HT1080 (cell line): ENCODE measurements around the gene OPCML. TPM values are rescaled to one million over a fixed set of nuclear protein-coding genes. Genes with fewer than 3 reads are reported as not detected.
A peak's percentile ranks its signal among the peaks of the same experiment; 100 is the strongest.

Experiments
- DNase-seq: peaks from one replicate; pipeline ENCODE4 v3.0.0-alpha.2; 2015; ENCODE audit warnings: low read depth
- total RNA-seq: library from RNA; depleted of rRNA; stranded (reverse); fragments of >200 nt; shearing (Covaris generic); gene quantifications from 2 replicates; pipeline ENCODE4 v1.2.3, GENCODE V29; 2014

OPCML gene
- total RNA-seq, 1 experiment from 2014 or later, result 0.13 TPM

GRCh38 chr11:132771746-132772145, 760.6 kb downstream of the OPCML start:
- DNase-seq, result no peak

GRCh38 chr11:132770829-132771530, 761.3 kb downstream of the OPCML start:
- no peak for DNase-seq

- no peak for DNase-seq
Measured at GRCh38 chr11:132763503-132763902, 768.8 kb downstream of the OPCML start.

- DNase-seq, result no peak
Measured at GRCh38 chr11:132755934-132756333, 776.4 kb downstream of the OPCML start.

GRCh38 chr11:132751516-132752250, 780.6 kb downstream of the OPCML start:
- DNase-seq, result no peak

GRCh38 chr11:132746305-132746704, 786.0 kb downstream of the OPCML start:
- no peak for DNase-seq

- DNase-seq, result no peak
Measured at GRCh38 chr11:132745306-132745705, 787.0 kb downstream of the OPCML start.

GRCh38 chr11:132744771-132745170, 787.5 kb downstream of the OPCML start:
- DNase-seq, result peak; percentile 58

- no peak for DNase-seq
Measured at GRCh38 chr11:132743601-132744000, 788.7 kb downstream of the OPCML start.

- no peak for DNase-seq
Measured at GRCh38 chr11:132742929-132743328, 789.4 kb downstream of the OPCML start.

- peak; percentile 92 for DNase-seq
Measured at GRCh38 chr11:132734217-132734616, 798.1 kb downstream of the OPCML start.

GRCh38 chr11:132728026-132728425, 804.3 kb downstream of the OPCML start:
- no peak for DNase-seq

GRCh38 chr11:132721526-132721925, 810.8 kb downstream of the OPCML start:
- no peak for DNase-seq

GRCh38 chr11:132719684-132720083, 812.6 kb downstream of the OPCML start:
- no peak for DNase-seq

- peak; percentile 7 for DNase-seq
Measured at GRCh38 chr11:132718711-132719671, 813.3 kb downstream of the OPCML start.

- DNase-seq, result no peak
Measured at GRCh38 chr11:132717824-132718223, 814.5 kb downstream of the OPCML start.

- no peak for DNase-seq
Measured at GRCh38 chr11:132716037-132716436, 816.3 kb downstream of the OPCML start.

GRCh38 chr11:132714859-132715440, 817.4 kb downstream of the OPCML start:
- peak; percentile 8 for DNase-seq

GRCh38 chr11:132712466-132712865, 819.8 kb downstream of the OPCML start:
- no peak for DNase-seq

- no peak for DNase-seq
Measured at GRCh38 chr11:132704781-132705375, 827.4 kb downstream of the OPCML start.

- DNase-seq, result no peak
Measured at GRCh38 chr11:132692891-132693290, 839.4 kb downstream of the OPCML start.
